SK-N-MC (cell line): ENCODE data around the gene GET3.

Experiments used
- EZH2 ChIP-seq: fragments of 200-600 bp; sonication (generic); IDR thresholded peaks from one replicate; pipeline ENCODE4 v1.6.1; 2017; ENCODE audit warnings: antibody characterized with exemption
- FOXP2 ChIP-seq: optimal IDR thresholded peaks from 2 replicates; pipeline ENCODE3; 2011; ENCODE audit warnings: mild to moderate bottlenecking, moderate library complexity; ENCODE audit not compliant: insufficient read depth; ENCODE audit errors: extremely low read length, control extremely low read depth
- POLR2AphosphoS5 ChIP-seq: IDR thresholded peaks from 2 replicates; pipeline ENCODE4 v1.6.1; 2012; ENCODE audit warnings: mild to moderate bottlenecking, low read depth, low read length, borderline replicate concordance

DNA sequence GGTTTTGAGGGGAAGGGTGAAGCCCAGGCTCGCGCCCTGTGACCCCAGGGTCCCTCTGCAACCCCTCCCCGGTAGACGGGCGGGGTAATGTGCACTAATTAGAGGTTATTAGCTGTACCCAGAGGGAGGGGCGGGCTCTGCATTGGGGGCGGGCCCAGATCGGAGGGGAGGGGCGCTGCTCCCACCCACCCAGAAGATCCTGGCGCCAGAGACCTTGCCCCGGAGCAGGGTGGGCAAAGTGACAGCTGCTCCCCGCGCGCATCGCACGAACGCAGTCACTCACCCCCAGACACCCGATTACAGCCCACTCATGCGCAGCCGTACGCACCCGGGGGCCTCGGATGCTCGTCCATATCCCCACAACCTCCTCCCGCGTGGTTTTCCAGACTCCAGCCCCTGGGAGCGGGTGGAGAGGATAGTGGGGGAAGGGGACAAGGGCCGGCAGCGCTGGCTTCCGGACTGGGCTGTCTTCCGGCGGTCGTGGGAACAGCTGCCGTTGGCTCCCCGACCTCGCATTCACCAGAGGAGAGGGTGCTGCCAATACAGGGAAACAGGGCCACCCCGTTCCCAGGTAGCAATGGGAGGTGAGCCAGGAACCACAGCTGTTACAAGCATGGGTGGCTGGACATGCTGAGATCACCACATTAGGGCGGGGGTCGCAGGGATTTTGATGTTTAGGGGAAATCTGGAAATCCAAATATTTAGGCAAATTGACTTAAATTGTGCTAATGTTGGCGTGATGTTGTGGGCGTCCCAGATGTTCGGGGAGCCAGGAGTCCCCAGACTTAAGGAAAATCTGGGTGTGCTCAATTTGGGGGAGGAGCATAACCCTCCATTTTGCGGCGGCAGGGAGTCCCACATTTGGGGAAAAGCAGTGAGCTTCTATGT, 41.0 kb downstream of the GET3 start:
- peak; percentile 77 for TF ChIP-seq POLR2AphosphoS5
- TF ChIP-seq EZH2: no peak
- no peak for TF ChIP-seq FOXP2
